Aorta (tissue), 5 donors: ENCODE results near the gene ITIH1. TPM values are rescaled to one million over a fixed set of nuclear protein-coding genes. Genes with fewer than 3 reads are reported as not detected.
A peak's percentile ranks its signal among the peaks of the same experiment; 100 is the strongest.

Experiments
- ATAC-seq: fragments of 200-7000 bp; cut with Tn5 transposase; one replicate; pipeline ENCODE4 v1.9.1; 2022; ENCODE audit warnings: moderate library complexity; ENCODE audit not compliant: low FRiP score
- DNase-seq, 2 donors: peaks; one replicate each; pipeline ENCODE4 v3.0.0-alpha.2; 2020
- H3K27ac ChIP-seq, 2 donors: one replicate each; pipeline ENCODE4 v1.5.1; 2013; ENCODE audit warnings: low read length in 2 of 2, mild to moderate bottlenecking in 2 of 2, moderate library complexity in 2 of 2, control low read depth in 1 of 2, inconsistent platforms in 1 of 2, low read depth in 1 of 2
- H3K27me3 ChIP-seq, 2 donors: one replicate each; pipeline ENCODE4 v1.6.1; 2013; ENCODE audit warnings: control low read depth in 1 of 2, low read length in 1 of 2, mild to moderate bottlenecking in 1 of 2, moderate library complexity in 1 of 2; ENCODE audit not compliant: insufficient read depth in 2 of 2, control insufficient read depth in 1 of 2
- H3K36me3 ChIP-seq, 2 donors: one replicate each; pipeline ENCODE4 v1.6.1; 2013; ENCODE audit warnings: control low read depth in 1 of 2, low read length in 1 of 2, mild to moderate bottlenecking in 1 of 2; ENCODE audit not compliant: insufficient read depth in 2 of 2, control insufficient read depth in 1 of 2
- H3K4me1 ChIP-seq, 2 donors: one replicate each; pipeline ENCODE4 v1.6.1; 2013; ENCODE audit warnings: low read length in 2 of 2, control low read depth in 1 of 2, mild to moderate bottlenecking in 1 of 2, moderate library complexity in 1 of 2; ENCODE audit not compliant: insufficient read depth in 2 of 2, control insufficient read depth in 1 of 2
- H3K4me3 ChIP-seq, 2 donors: one replicate each; pipeline ENCODE4 v1.5.1; 2013; ENCODE audit warnings: low read length in 2 of 2, control low read depth in 1 of 2, mild to moderate bottlenecking in 1 of 2
- H3K9me3 ChIP-seq: one replicate; pipeline ENCODE4 v1.6.1; 2013; ENCODE audit warnings: mild to moderate bottlenecking, low read length; ENCODE audit not compliant: control insufficient read depth
- WGBS, 2 donors: extraction: QIAGEN DNeasy Blood & Tissue Kit; methylation state at CpG; one replicate each; pipeline ENCODE4 v1.1.7; 2013; 5-methylcytosine and 5-hydroxymethylcytosine counted together
- intact Hi-C, 2 donors: fragments of 100-400 bp; cut with DNase I; formaldehyde crosslinking; loops; one replicate each; pipeline versions ENCODE4 v1.14.2 to v1.15.0; 2022
- polyA plus RNA-seq, 2 donors: library from polyadenylated mRNA; stranded (reverse); fragments of 200-250 nt; gene quantifications; one replicate each; pipeline ENCODE4 v1.2.3, GENCODE V29; 2013
- total RNA-seq, 2 donors: library from RNA; stranded (reverse); fragmentation: NEBNext Ultra II Directional; extraction: Animal tissue kit (Norgen Biotek cat#: 25700); gene quantifications; one replicate each; pipeline ENCODE4 v1.2.1, GENCODE V29; 2021
- donor health status: healthy with polysubstance abuse.
- donor health status: Bipolar disorder and iron deficiency.
- donor health status: DM: no; HTN: no; CAD: no.
- donor health status: DM: no; HTN: no; CAD: no.
- donor health status: DM: yes; HTN: yes; CAD: no.

ITIH1 gene
- total and polyA plus RNA-seq, 4 donors: 0.50 TPM; not detected in 3

- Histone ChIP-seq H3K36me3 (peaks cover 7 to 9% of the 10 kb centered on the region in 2 donors), H3K4me3 (no peak overlapping the region), H3K27ac (no peak overlapping the region), H3K27me3 (no peaks in the 10 kb centered on the region), H3K4me1 (no peaks in the 10 kb centered on the region), H3K9me3 (no peaks in the 10 kb centered on the region)
- intact Hi-C loops: loop anchor here (2.0 to 10.0 kb wide), 4 partner anchors 189 to 330 kb away; no protein-coding TSS in a partner anchor
- DNase-seq: no peak
- no peak for ATAC-seq
- 83 to 86% methylated on average over 5 of the region's 5 CpGs for WGBS, 2 donors
Measured at GRCh38 chr3:52743152-52743551, 34.2 kb upstream of the ITIH1 start.

GRCh38 chr3:52743721-52744120, 33.7 kb upstream of the ITIH1 start:
- DNase-seq (no peak), ATAC-seq (no peak)
- Histone ChIP-seq H3K4me1 (no peaks in the 10 kb centered on the region), H3K27me3 (no peaks in the 10 kb centered on the region), H3K9me3 (no peaks in the 10 kb centered on the region), H3K36me3 (peaks cover 7 to 9% of the 10 kb centered on the region in 2 donors), H3K27ac (no peak overlapping the region), H3K4me3 (no peak overlapping the region)
- intact Hi-C loops: loop anchor here (2.0 to 10.0 kb wide), 4 partner anchors 189 to 329 kb away; no protein-coding TSS in a partner anchor
- WGBS, 2 donors: 78 to 89% methylated on average over 2 of the region's 2 CpGs

GRCh38 chr3:52752045-52752660, 25.2 kb upstream of the ITIH1 start:
- ATAC-seq (no peak), DNase-seq (no peak)
- H3K36me3 ChIP-seq: peaks cover 2 to 4% of the 10 kb centered on the region in 2 donors
- no peak overlapping the region for H3K27ac ChIP-seq
- 93 to 97% methylated on average over 3 of the region's 3 CpGs for WGBS, 2 donors
- H3K9me3 ChIP-seq: no peaks in the 10 kb centered on the region
- H3K27me3 ChIP-seq: no peaks in the 10 kb centered on the region
- intact Hi-C loops: no loop called here
- H3K4me3 ChIP-seq: no peak overlapping the region
- no peaks in the 10 kb centered on the region for H3K4me1 ChIP-seq

GRCh38 chr3:52754373-52754772, 23.0 kb upstream of the ITIH1 start:
- WGBS, 2 donors: 91 to 95% methylated on average over 4 of the region's 4 CpGs

GRCh38 chr3:52756141-52756540, 21.3 kb upstream of the ITIH1 start:
- intact Hi-C loops: no loop called here
- WGBS, 2 donors: 97 to 99% methylated on average over 1 of the region's 1 CpG
- H3K9me3 ChIP-seq: no peaks in the 10 kb centered on the region
- no peaks in the 10 kb centered on the region for H3K27me3 ChIP-seq
- DNase-seq (no peak), ATAC-seq (no peak)
- H3K36me3 ChIP-seq: peaks cover 0 to 3% of the 10 kb centered on the region in 2 donors
- no peaks in the 10 kb centered on the region for H3K4me1 ChIP-seq
- H3K4me3 ChIP-seq: no peak overlapping the region
- H3K27ac ChIP-seq: no peak overlapping the region

More at GRCh38 chr3:52754373-52754772, 23.0 kb upstream of the ITIH1 start:
- intact Hi-C loops: no loop called here
- H3K4me1 ChIP-seq: no peaks in the 10 kb centered on the region
- DNase-seq: no peak
- no peaks in the 10 kb centered on the region for H3K27me3 ChIP-seq
- peaks cover 4 to 5% of the 10 kb centered on the region in 2 donors for H3K36me3 ChIP-seq
- no peak for ATAC-seq
- no peaks in the 10 kb centered on the region for H3K9me3 ChIP-seq
- no peak overlapping the region for H3K4me3 ChIP-seq
- H3K27ac ChIP-seq: no peak overlapping the region

- DNase-seq (no peak), ATAC-seq (no peak)
- peak overlapping the region in 1 of 2 donors; percentile 67 for H3K27ac ChIP-seq
- peaks cover 0 to 3% of the 10 kb centered on the region in 2 donors for H3K36me3 ChIP-seq
- WGBS, 2 donors: 10 to 11% methylated on average over 2 of the region's 2 CpGs
- H3K4me1 ChIP-seq: peaks cover 0 to 4% of the 10 kb centered on the region in 2 donors
- intact Hi-C loops: no loop called here
- H3K4me3 ChIP-seq: no peak overlapping the region
- no peaks in the 10 kb centered on the region for H3K9me3 ChIP-seq
- no peaks in the 10 kb centered on the region for H3K27me3 ChIP-seq
Measured at GRCh38 chr3:52763466-52763865, 13.9 kb upstream of the ITIH1 start.

GRCh38 chr3:52769786-52770455, 7.5 kb upstream of the ITIH1 start:
- intact Hi-C loops: loop anchor here in 1 of 2 donors (5.0 to 10.0 kb wide), 3 partner anchors 62 to 165 kb away; partner anchors contain the start of genes ITIH4 and STIMATE
- peaks cover 0 to 3% of the 10 kb centered on the region in 2 donors for H3K4me1 ChIP-seq
- no peaks in the 10 kb centered on the region for H3K9me3 ChIP-seq
- WGBS, 2 donors: 15% methylated on average over 13 of the region's 13 CpGs
- peak overlapping the region in 1 of 2 donors; percentile 39 for H3K27ac ChIP-seq
- no peaks in the 10 kb centered on the region for H3K36me3 ChIP-seq
- DNase-seq (peak in 1 of 2 donors; percentile 24), ATAC-seq (no peak)
- no peaks in the 10 kb centered on the region for H3K27me3 ChIP-seq
- H3K4me3 ChIP-seq: peak overlapping the region; percentile 84 to 89

GRCh38 chr3:52770496-52771333, 6.7 kb upstream of the ITIH1 start, which contains the start of gene NEK4:
Gene NEK4, minus strand, starts transcription at chr3:52770940. Its CDS starts 194 bp downstream, at chr3:52770746.
- peak; percentile 98 for ATAC-seq
- Histone ChIP-seq H3K27ac (peak within 1 kb of the TSS in 1 of 2 donors; percentile 64), H3K9me3 (no peaks in the 10 kb centered on the region), H3K4me3 (peak within 1 kb of the TSS; percentile 84 to 89), H3K27me3 (no peaks in the 10 kb centered on the region), H3K4me1 (peaks cover 0 to 3% of the 10 kb centered on the region in 2 donors), H3K36me3 (no peaks in the 10 kb centered on the region)
- 0% methylated on average over 63 to 67 of the region's 67 CpGs for WGBS, 2 donors
- intact Hi-C loops: loop anchor here in 1 of 2 donors (5.0 to 10.0 kb wide), 2 partner anchors 127 to 164 kb away; partner anchors contain the start of gene STIMATE
- DNase-seq: peak; percentile 96 to 97
